Cerebellar cortex (tissue), 1 donor: Measurements from ENCODE around the gene ASCC1.
"Not testable (repeated sequence)": the region's sequence is repeated elsewhere in the genome, so short reads cannot be mapped to it uniquely, and the experiment has no call there.

Source experiments
- DNase-seq: peaks from one replicate; pipeline ENCODE4 v3.0.0-alpha.2; 2015; ENCODE audit warnings: low spot score

Gene ASCC1

GRCh38 chr10:72215611-72216549, at the start of gene ASCC1, which contains the start of gene ANAPC16:
Gene ASCC1 (minus strand): TSS chr10:72216276. CDS start chr10:72213298, 2,978 bp downstream.
Gene ANAPC16 (plus strand): TSS chr10:72216012. CDS start chr10:72223915, 7,903 bp downstream.
- peak; percentile 91 for DNase-seq

GRCh38 chr10:72265508-72265907, 49.4 kb upstream of the ASCC1 start:
- peak; percentile 44 for DNase-seq

GRCh38 chr10:72264536-72264935, 48.5 kb upstream of the ASCC1 start:
- DNase-seq, result no peak

GRCh38 chr10:72263613-72264241, 47.7 kb upstream of the ASCC1 start:
- DNase-seq, result no peak

GRCh38 chr10:72261784-72262404, 45.8 kb upstream of the ASCC1 start:
- DNase-seq, result no peak

- no peak for DNase-seq
Observed at GRCh38 chr10:72260976-72261783, 45.1 kb upstream of the ASCC1 start.

- DNase-seq, result peak; percentile 84
Observed at GRCh38 chr10:72260239-72260975, 44.3 kb upstream of the ASCC1 start.

GRCh38 chr10:72259491-72260238, 43.6 kb upstream of the ASCC1 start:
- peak; percentile 77 for DNase-seq

GRCh38 chr10:72258617-72259016, 42.5 kb upstream of the ASCC1 start:
- no peak for DNase-seq

GRCh38 chr10:72257051-72257892, 41.2 kb upstream of the ASCC1 start:
- DNase-seq, result no peak

- peak; percentile 93 for DNase-seq
Observed at GRCh38 chr10:72255977-72256729, 40.1 kb upstream of the ASCC1 start.

- DNase-seq, result peak; percentile 98
Observed at GRCh38 chr10:72254813-72255568, 38.9 kb upstream of the ASCC1 start.

- DNase-seq, result no peak
Observed at GRCh38 chr10:72253578-72253977, 37.5 kb upstream of the ASCC1 start.

GRCh38 chr10:72252972-72253371, 36.9 kb upstream of the ASCC1 start:
- DNase-seq, result no peak

GRCh38 chr10:72251635-72252034, 35.6 kb upstream of the ASCC1 start:
- DNase-seq, result no peak

- DNase-seq, result no peak
Observed at GRCh38 chr10:72250666-72251065, 34.6 kb upstream of the ASCC1 start.

- DNase-seq, result not testable (repeated sequence)
Observed at GRCh38 chr10:72249176-72249862, 33.2 kb upstream of the ASCC1 start.
